Keratinocyte (primary cell): ENCODE data around the gene CTNNA3. TPM values are rescaled to one million over a fixed set of nuclear protein-coding genes. Genes with fewer than 3 reads are reported as not detected.

Experiments used
- DNase-seq: peaks from one replicate; pipeline ENCODE4 v3.0.0-alpha.2; 2011; ENCODE audit warnings: low read depth, missing footprints, low spot score
- FAIRE-seq: peaks from 2 replicates; lab custom pipeline; 2011; peaks lifted over from hg19 to GRCh38; lab: Jason Lieb, UNC
- H2AFZ ChIP-seq: 2 replicates; pipeline ENCODE4 v1.6.0; 2012; ENCODE audit warnings: low read length, control low read depth, inconsistent platforms; ENCODE audit not compliant: control insufficient read depth
- H3K27ac ChIP-seq: 2 replicates; pipeline ENCODE4 v1.5.1; 2011; ENCODE audit warnings: low read length; ENCODE audit not compliant: control insufficient read depth, insufficient read depth
- H3K27me3 ChIP-seq: 3 replicates; pipeline ENCODE4 v1.6.0; 2011; ENCODE audit warnings: low read length; ENCODE audit not compliant: control insufficient read depth, insufficient read depth; ENCODE audit errors: extremely low read depth
- H3K36me3 ChIP-seq, 2 experiments: 2 replicates in 1 of 2; 3 replicates in 1 of 2; pipeline ENCODE4 v1.5.1; 2011; ENCODE audit warnings: low read length in 2 of 2, mild to moderate bottlenecking in 1 of 2; ENCODE audit not compliant: control insufficient read depth in 2 of 2, insufficient read depth in 2 of 2; ENCODE audit errors: extremely low read depth in 1 of 2
- H3K4me1 ChIP-seq: 3 replicates; pipeline ENCODE4 v1.5.1; 2011; ENCODE audit warnings: low read length; ENCODE audit not compliant: control insufficient read depth, insufficient read depth; ENCODE audit errors: extremely low read depth
- H3K4me2 ChIP-seq: 3 replicates; pipeline ENCODE4 v1.6.0; 2011; ENCODE audit warnings: low read depth, low read length; ENCODE audit not compliant: control insufficient read depth, insufficient read depth; ENCODE audit errors: extremely low read depth
- H3K4me3 ChIP-seq, 3 experiments: fragments of 200-600 bp in 1 of 3; sonication (generic) in 1 of 3; 2 replicates in 2 of 3; 3 replicates in 1 of 3; pipeline ENCODE4 v1.5.1; 2011 to 2016; ENCODE audit warnings: low read length in 3 of 3, mild to moderate bottlenecking in 3 of 3, control low read depth in 2 of 3, inconsistent platforms in 1 of 3, low read depth in 1 of 3, mixed read lengths in 1 of 3, mixed run types in 1 of 3, moderate library complexity in 1 of 3; ENCODE audit not compliant: control insufficient read depth in 2 of 3, insufficient read depth in 2 of 3; ENCODE audit errors: extremely low read depth in 1 of 3
- H3K79me2 ChIP-seq: 2 replicates; pipeline ENCODE4 v1.6.0; 2012; ENCODE audit warnings: low read length; ENCODE audit not compliant: control insufficient read depth, insufficient read depth
- H3K9ac ChIP-seq: 3 replicates; pipeline ENCODE4 v1.6.0; 2011; ENCODE audit warnings: low read length; ENCODE audit not compliant: control insufficient read depth, insufficient read depth; ENCODE audit errors: extremely low read depth
- H3K9me1 ChIP-seq: 3 replicates; pipeline ENCODE4 v1.6.0; 2011; ENCODE audit warnings: low read length; ENCODE audit not compliant: control insufficient read depth, insufficient read depth; ENCODE audit errors: extremely low read depth
- H3K9me3 ChIP-seq: 2 replicates; pipeline ENCODE4 v1.5.1; 2012; ENCODE audit warnings: low read depth, low read length; ENCODE audit not compliant: control insufficient read depth
- H4K20me1 ChIP-seq: 3 replicates; pipeline ENCODE4 v1.6.0; 2011; ENCODE audit warnings: low read length; ENCODE audit not compliant: control insufficient read depth, insufficient read depth; ENCODE audit errors: extremely low read depth
- CTCF ChIP-seq, 3 experiments: IDR thresholded peaks in 1 of 3; conservative IDR thresholded peaks in 1 of 3; optimal IDR thresholded peaks in 1 of 3; 2 replicates in 2 of 3; 3 replicates in 1 of 3; pipeline versions ENCODE3 to v1.5.1; 2011; ENCODE audit warnings: low read length in 3 of 3, mild to moderate bottlenecking in 3 of 3, moderate library complexity in 2 of 3, control low read depth in 1 of 3, inconsistent platforms in 1 of 3; ENCODE audit not compliant: insufficient read depth in 2 of 3; ENCODE audit errors: extremely low read depth in 1 of 3
- EZH2 ChIP-seq: IDR thresholded peaks from one replicate; pipeline ENCODE4 v1.6.1; 2012; ENCODE audit warnings: inconsistent platforms, mild to moderate bottlenecking, low read length, moderate library complexity
- dilution Hi-C: fragments of 300-500 bp; cut with MboI; formaldehyde crosslinking; loops from one replicate; pipeline ENCODE4 v1.7.0; 2020; ENCODE audit warnings: low sequenced_read_pairs; ENCODE audit not compliant: extremely low pct_ligation_motif_present
- polyA plus RNA-seq, 5 experiments: library from polyadenylated mRNA; depleted of rRNA in 3 of 5; stranded (reverse) in 3 of 5; stranded (forward) in 1 of 5; unstranded in 1 of 5; fragments of >200 nt; gene quantifications; 1 replicate in 1 of 5; 2 replicates in 3 of 5; 3 replicates in 1 of 5; pipeline versions ENCODE4 v1.2.1 to v1.2.3, GENCODE V29; 2011 to 2012; ENCODE audit warnings: missing spikeins in 2 of 5, low read depth in 1 of 5, low replicate concordance in 1 of 5

CTNNA3 gene
- polyA plus RNA-seq, 1 donor (not counting 4 experiments of a cell fraction or from before 2014, with no cell fraction given): 0.01 TPM

- Histone ChIP-seq H3K9me3 (no peaks in the 10 kb centered on the region), H3K36me3 (no peaks in the 10 kb centered on the region), H3K79me2 (no peaks in the 10 kb centered on the region), H3K27ac (no peak overlapping the region), H4K20me1 (no peaks in the 10 kb centered on the region), H3K27me3 (no peaks in the 10 kb centered on the region), H3K4me1 (no peaks in the 10 kb centered on the region), H3K4me3 (no peak overlapping the region), H3K9ac (no peak overlapping the region), H3K4me2 (no peak overlapping the region), H3K9me1 (no peaks in the 10 kb centered on the region), H2AFZ (no peak overlapping the region)
- DNase-seq (no peak), FAIRE-seq (no peak)
- TF ChIP-seq CTCF (optimal IDR thresholded peaks at IDR 0.05 in 1 of 3, IDR thresholded peaks at IDR 0.05 in 1 of 3, conservative IDR thresholded peaks at IDR 0.05 in 1 of 3; ENCODE audit: extremely low read depth in 1 of 3, insufficient read depth in 2 of 3, low read length in 3 of 3): no peak
- no peak for TF ChIP-seq EZH2
- dilution Hi-C loops: no loop called here
These were observed 911.2 kb downstream of the CTNNA3 start for GRCh38 chr10:66784770-66785169.

- Histone ChIP-seq H3K4me2 (no peak overlapping the region), H3K36me3 (no peaks in the 10 kb centered on the region), H4K20me1 (no peaks in the 10 kb centered on the region), H2AFZ (no peak overlapping the region), H3K27ac (no peak overlapping the region), H3K9ac (no peak overlapping the region), H3K4me1 (no peaks in the 10 kb centered on the region), H3K79me2 (no peaks in the 10 kb centered on the region), H3K9me3 (no peaks in the 10 kb centered on the region), H3K9me1 (no peaks in the 10 kb centered on the region), H3K27me3 (no peaks in the 10 kb centered on the region), H3K4me3 (no peak overlapping the region)
- DNase-seq: no peak
- dilution Hi-C loops: no loop called here
- TF ChIP-seq EZH2 (no peak), CTCF (optimal IDR thresholded peaks at IDR 0.05 in 1 of 3, IDR thresholded peaks at IDR 0.05 in 1 of 3, conservative IDR thresholded peaks at IDR 0.05 in 1 of 3; ENCODE audit: extremely low read depth in 1 of 3, insufficient read depth in 2 of 3, low read length in 3 of 3) (no peak)
- no peak for FAIRE-seq
These were observed 912.7 kb downstream of the CTNNA3 start for GRCh38 chr10:66783316-66783715.
